Measurements from ENCODE around the gene JDP2.

DNA sequence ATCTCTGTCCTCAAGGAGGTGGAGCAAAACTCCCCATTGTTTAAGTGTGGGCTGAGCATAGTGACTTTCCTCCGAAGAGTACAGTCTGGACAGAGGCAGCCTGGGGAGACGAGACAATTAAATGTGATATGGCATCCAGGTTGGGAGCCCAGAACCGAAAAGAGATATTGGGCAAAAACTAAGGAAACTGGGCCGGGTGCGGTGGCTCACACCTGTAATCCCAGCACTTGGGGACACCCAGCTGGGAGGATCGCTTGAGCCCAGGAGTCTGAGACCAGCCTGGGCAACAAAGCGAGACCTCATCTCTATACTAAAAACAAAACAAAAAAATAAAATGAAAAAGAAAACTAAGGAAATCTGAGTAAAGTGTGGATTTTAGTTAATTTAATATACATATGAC lies 35.9 kb upstream of the JDP2 start:
- TF ChIP-seq GATA3 (IDR thresholded peaks at IDR 0.05; ENCODE audit: low read depth, low read length) = no peak
- no peak for TF ChIP-seq GATA2 (IDR thresholded peaks at IDR 0.05; ENCODE audit: low read depth, low read length)
